ENCODE data around the gene SEC63.
"Not testable (repeated sequence)": the region's sequence is repeated elsewhere in the genome, so short reads cannot be mapped to it uniquely, and the experiment has no call there.

SEC63 gene

GRCh38 chr6:107917451-107918375 lies 40.3 kb downstream of the SEC63 start:
- Histone ChIP-seq H3K9me3 (ENCODE audit: control insufficient read depth, low read depth, low read length) (peaks cover 67% of the 10 kb centered on the region), H3K4me3 (ENCODE audit: low read length) (peak overlapping the region; percentile 17), H3K9ac (ENCODE audit: low read length) (no peak overlapping the region), H3K36me3 (ENCODE audit: control insufficient read depth, low read depth, low read length) (peaks cover 60% of the 10 kb centered on the region), H3K27ac (ENCODE audit: low read length) (no peak overlapping the region), H3K27me3 (ENCODE audit: control insufficient read depth, insufficient read depth, low read length) (no peaks in the 10 kb centered on the region), H3K4me1 (ENCODE audit: control insufficient read depth, low read depth, low read length) (no peaks in the 10 kb centered on the region)

GRCh38 chr6:107916961-107917360 lies 41.0 kb downstream of the SEC63 start:
- H3K36me3 ChIP-seq (ENCODE audit: control insufficient read depth, low read depth, low read length), result peaks cover 68% of the 10 kb centered on the region
- peaks cover 67% of the 10 kb centered on the region for H3K9me3 ChIP-seq (ENCODE audit: control insufficient read depth, low read depth, low read length)
- H3K4me3 ChIP-seq (ENCODE audit: low read length), result peak overlapping the region; percentile 17
- not testable (repeated sequence) for H3K9ac ChIP-seq (ENCODE audit: low read length); H3K27me3 ChIP-seq (ENCODE audit: control insufficient read depth, insufficient read depth, low read length); H3K27ac ChIP-seq (ENCODE audit: low read length); H3K4me1 ChIP-seq (ENCODE audit: control insufficient read depth, low read depth, low read length)

GRCh38 chr6:107911692-107912091 lies 46.3 kb downstream of the SEC63 start:
- H3K27ac ChIP-seq (ENCODE audit: low read length), result no peak overlapping the region
- H3K4me3 ChIP-seq (ENCODE audit: low read length), result no peak overlapping the region
- H3K9me3 ChIP-seq (ENCODE audit: control insufficient read depth, low read depth, low read length), result peaks cover 27% of the 10 kb centered on the region
- peaks cover 74% of the 10 kb centered on the region for H3K36me3 ChIP-seq (ENCODE audit: control insufficient read depth, low read depth, low read length)
- H3K4me1 ChIP-seq (ENCODE audit: control insufficient read depth, low read depth, low read length), result no peaks in the 10 kb centered on the region
- no peaks in the 10 kb centered on the region for H3K27me3 ChIP-seq (ENCODE audit: control insufficient read depth, insufficient read depth, low read length)
- no peak overlapping the region for H3K9ac ChIP-seq (ENCODE audit: low read length)

- Histone ChIP-seq H3K4me1 (ENCODE audit: control insufficient read depth, low read depth, low read length) (no peaks in the 10 kb centered on the region), H3K9ac (ENCODE audit: low read length) (no peak overlapping the region), H3K27me3 (ENCODE audit: control insufficient read depth, insufficient read depth, low read length) (no peaks in the 10 kb centered on the region), H3K27ac (ENCODE audit: low read length) (no peak overlapping the region), H3K9me3 (ENCODE audit: control insufficient read depth, low read depth, low read length) (no peaks in the 10 kb centered on the region), H3K36me3 (ENCODE audit: control insufficient read depth, low read depth, low read length) (peaks cover 53% of the 10 kb centered on the region), H3K4me3 (ENCODE audit: low read length) (no peak overlapping the region)
Measured at GRCh38 chr6:107894809-107895396, 63.1 kb downstream of the SEC63 start.

GRCh38 chr6:107890431-107890830 lies 67.6 kb downstream of the SEC63 start:
- not testable (repeated sequence) for H3K4me3 ChIP-seq (ENCODE audit: low read length); H3K9ac ChIP-seq (ENCODE audit: low read length); H3K27ac ChIP-seq (ENCODE audit: low read length); H3K27me3 ChIP-seq (ENCODE audit: control insufficient read depth, insufficient read depth, low read length); H3K9me3 ChIP-seq (ENCODE audit: control insufficient read depth, low read depth, low read length); H3K4me1 ChIP-seq (ENCODE audit: control insufficient read depth, low read depth, low read length)
- H3K36me3 ChIP-seq (ENCODE audit: control insufficient read depth, low read depth, low read length), result peaks cover 34% of the 10 kb centered on the region

GRCh38 chr6:107885950-107886349 lies 72.1 kb downstream of the SEC63 start:
- not testable (repeated sequence) for H3K27me3 ChIP-seq (ENCODE audit: control insufficient read depth, insufficient read depth, low read length); H3K4me3 ChIP-seq (ENCODE audit: low read length); H3K4me1 ChIP-seq (ENCODE audit: control insufficient read depth, low read depth, low read length); H3K27ac ChIP-seq (ENCODE audit: low read length); H3K9me3 ChIP-seq (ENCODE audit: control insufficient read depth, low read depth, low read length); H3K9ac ChIP-seq (ENCODE audit: low read length)
- H3K36me3 ChIP-seq (ENCODE audit: control insufficient read depth, low read depth, low read length), result peaks cover 13% of the 10 kb centered on the region

- Histone ChIP-seq H3K36me3 (ENCODE audit: control insufficient read depth, low read depth, low read length) (peaks cover 52% of the 10 kb centered on the region), H3K9ac (ENCODE audit: low read length) (no peak overlapping the region), H3K27ac (ENCODE audit: low read length) (no peak overlapping the region), H3K9me3 (ENCODE audit: control insufficient read depth, low read depth, low read length) (no peaks in the 10 kb centered on the region), H3K27me3 (ENCODE audit: control insufficient read depth, insufficient read depth, low read length) (no peaks in the 10 kb centered on the region), H3K4me3 (ENCODE audit: low read length) (no peak overlapping the region), H3K4me1 (ENCODE audit: control insufficient read depth, low read depth, low read length) (no peaks in the 10 kb centered on the region)
Measured at GRCh38 chr6:107879941-107880340, 78.1 kb downstream of the SEC63 start.

- Histone ChIP-seq H3K36me3 (ENCODE audit: control insufficient read depth, low read depth, low read length) (peaks cover 55% of the 10 kb centered on the region), H3K9ac (ENCODE audit: low read length) (no peak overlapping the region), H3K4me1 (ENCODE audit: control insufficient read depth, low read depth, low read length) (no peaks in the 10 kb centered on the region), H3K27ac (ENCODE audit: low read length) (no peak overlapping the region), H3K9me3 (ENCODE audit: control insufficient read depth, low read depth, low read length) (no peaks in the 10 kb centered on the region), H3K4me3 (ENCODE audit: low read length) (no peak overlapping the region), H3K27me3 (ENCODE audit: control insufficient read depth, insufficient read depth, low read length) (no peaks in the 10 kb centered on the region)
Measured at GRCh38 chr6:107877968-107878367, 80.0 kb downstream of the SEC63 start.

GRCh38 chr6:107871976-107872375 lies 86.0 kb downstream of the SEC63 start:
- Histone ChIP-seq H3K4me1 (ENCODE audit: control insufficient read depth, low read depth, low read length) (peaks cover 20% of the 10 kb centered on the region), H3K27me3 (ENCODE audit: control insufficient read depth, insufficient read depth, low read length) (no peaks in the 10 kb centered on the region), H3K36me3 (ENCODE audit: control insufficient read depth, low read depth, low read length) (peaks cover 40% of the 10 kb centered on the region), H3K27ac (ENCODE audit: low read length) (no peak overlapping the region), H3K9me3 (ENCODE audit: control insufficient read depth, low read depth, low read length) (no peaks in the 10 kb centered on the region), H3K9ac (ENCODE audit: low read length) (no peak overlapping the region), H3K4me3 (ENCODE audit: low read length) (no peak overlapping the region)

GRCh38 chr6:107871512-107871911 lies 86.5 kb downstream of the SEC63 start:
- not testable (repeated sequence) for H3K27me3 ChIP-seq (ENCODE audit: control insufficient read depth, insufficient read depth, low read length); H3K27ac ChIP-seq (ENCODE audit: low read length); H3K4me3 ChIP-seq (ENCODE audit: low read length); H3K9ac ChIP-seq (ENCODE audit: low read length); H3K9me3 ChIP-seq (ENCODE audit: control insufficient read depth, low read depth, low read length)
- Histone ChIP-seq H3K4me1 (ENCODE audit: control insufficient read depth, low read depth, low read length) (peaks cover 20% of the 10 kb centered on the region), H3K36me3 (ENCODE audit: control insufficient read depth, low read depth, low read length) (peaks cover 39% of the 10 kb centered on the region)

- Histone ChIP-seq H3K9ac (ENCODE audit: low read length) (no peak overlapping the region), H3K27me3 (ENCODE audit: control insufficient read depth, insufficient read depth, low read length) (no peaks in the 10 kb centered on the region), H3K36me3 (ENCODE audit: control insufficient read depth, low read depth, low read length) (peaks cover 34% of the 10 kb centered on the region), H3K9me3 (ENCODE audit: control insufficient read depth, low read depth, low read length) (no peaks in the 10 kb centered on the region), H3K4me1 (ENCODE audit: control insufficient read depth, low read depth, low read length) (peaks cover 20% of the 10 kb centered on the region), H3K4me3 (ENCODE audit: low read length) (no peak overlapping the region), H3K27ac (ENCODE audit: low read length) (no peak overlapping the region)
Measured at GRCh38 chr6:107871016-107871415, 87.0 kb downstream of the SEC63 start.

GRCh38 chr6:107870381-107870780 lies 87.6 kb downstream of the SEC63 start:
- Histone ChIP-seq H3K36me3 (ENCODE audit: control insufficient read depth, low read depth, low read length) (peaks cover 30% of the 10 kb centered on the region), H3K4me3 (ENCODE audit: low read length) (no peak overlapping the region), H3K27me3 (ENCODE audit: control insufficient read depth, insufficient read depth, low read length) (no peaks in the 10 kb centered on the region), H3K9ac (ENCODE audit: low read length) (no peak overlapping the region), H3K27ac (ENCODE audit: low read length) (no peak overlapping the region), H3K9me3 (ENCODE audit: control insufficient read depth, low read depth, low read length) (no peaks in the 10 kb centered on the region), H3K4me1 (ENCODE audit: control insufficient read depth, low read depth, low read length) (peaks cover 20% of the 10 kb centered on the region)

Data from iPS-18a (cell line).